Astrocyte (in vitro differentiated cells and primary cell): ENCODE measurements around the gene RAB8A.
"Not testable (repeated sequence)": the region's sequence is repeated elsewhere in the genome, so short reads cannot be mapped to it uniquely, and the experiment has no call there.

Experiments used
- EZH2 ChIP-seq: IDR thresholded peaks from 2 replicates; pipeline ENCODE4 v1.6.1; 2012; ENCODE audit warnings: mild to moderate bottlenecking, low read length, inconsistent platforms; ENCODE audit not compliant: insufficient read depth
- TF ChIP-seq, protein P1 (sequence below): IDR thresholded peaks from 2 replicates; pipeline ENCODE4 v1.5.1; 2011; ENCODE audit warnings: low read depth, mild to moderate bottlenecking, inconsistent platforms, low read length, moderate library complexity; ENCODE audit not compliant: insufficient read depth

DNA sequence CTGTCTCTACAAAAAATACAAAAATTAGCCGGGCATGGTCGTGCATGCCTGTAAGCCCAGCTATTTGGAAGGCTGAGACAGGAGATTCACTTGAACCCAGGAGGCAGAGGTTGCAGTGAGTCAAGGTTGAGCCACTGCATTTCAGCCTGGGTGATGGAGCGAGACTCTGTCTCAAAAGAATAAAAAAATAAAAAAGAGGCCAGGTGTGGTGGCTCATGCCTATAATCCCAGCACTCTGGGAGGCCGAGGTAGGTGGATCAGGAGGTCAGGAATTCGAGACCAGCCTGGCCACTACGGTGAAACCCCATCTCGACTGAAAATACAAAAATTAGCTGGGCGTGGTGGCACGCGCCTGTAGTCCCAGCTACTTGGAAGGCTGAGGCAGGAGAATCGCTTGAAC lies 24.3 kb upstream of the RAB8A start:
- TF ChIP-seq, protein P1, sequence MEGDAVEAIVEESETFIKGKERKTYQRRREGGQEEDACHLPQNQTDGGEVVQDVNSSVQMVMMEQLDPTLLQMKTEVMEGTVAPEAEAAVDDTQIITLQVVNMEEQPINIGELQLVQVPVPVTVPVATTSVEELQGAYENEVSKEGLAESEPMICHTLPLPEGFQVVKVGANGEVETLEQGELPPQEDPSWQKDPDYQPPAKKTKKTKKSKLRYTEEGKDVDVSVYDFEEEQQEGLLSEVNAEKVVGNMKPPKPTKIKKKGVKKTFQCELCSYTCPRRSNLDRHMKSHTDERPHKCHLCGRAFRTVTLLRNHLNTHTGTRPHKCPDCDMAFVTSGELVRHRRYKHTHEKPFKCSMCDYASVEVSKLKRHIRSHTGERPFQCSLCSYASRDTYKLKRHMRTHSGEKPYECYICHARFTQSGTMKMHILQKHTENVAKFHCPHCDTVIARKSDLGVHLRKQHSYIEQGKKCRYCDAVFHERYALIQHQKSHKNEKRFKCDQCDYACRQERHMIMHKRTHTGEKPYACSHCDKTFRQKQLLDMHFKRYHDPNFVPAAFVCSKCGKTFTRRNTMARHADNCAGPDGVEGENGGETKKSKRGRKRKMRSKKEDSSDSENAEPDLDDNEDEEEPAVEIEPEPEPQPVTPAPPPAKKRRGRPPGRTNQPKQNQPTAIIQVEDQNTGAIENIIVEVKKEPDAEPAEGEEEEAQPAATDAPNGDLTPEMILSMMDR = not testable (repeated sequence)
- TF ChIP-seq EZH2 = not testable (repeated sequence)
